ENCODE data around the gene TBKBP1.

TBKBP1 gene

GRCh38 chr17:47717979-47718621 is 24.1 kb downstream of the TBKBP1 start:
- Histone ChIP-seq H3K79me2 (ENCODE audit: insufficient read depth, low read length) (no peaks in the 10 kb centered on the region), H3K36me3 (ENCODE audit: insufficient read depth, low read length) (no peaks in the 10 kb centered on the region), H3K27me3 (ENCODE audit: insufficient read depth, low read length) (peaks cover 11% of the 10 kb centered on the region), H3K4me3 (ENCODE audit: low read depth, low read length, poor library complexity, severe bottlenecking) (no peak overlapping the region), H3K27ac (ENCODE audit: low read depth, low read length, poor library complexity, severe bottlenecking) (no peak overlapping the region), H2AFZ (ENCODE audit: low read length) (no peak overlapping the region), H3K9me3 (ENCODE audit: low read length) (no peaks in the 10 kb centered on the region), H4K20me1 (ENCODE audit: insufficient read depth, low read length) (no peaks in the 10 kb centered on the region), H3K4me1 (ENCODE audit: insufficient read depth, low read length, severe bottlenecking) (no peaks in the 10 kb centered on the region), H3F3A (ENCODE audit: insufficient read depth, low read length) (no peaks in the 10 kb centered on the region), H3K9ac (ENCODE audit: low read length) (no peak overlapping the region), H3K9me2 (ENCODE audit: low read depth, low read length) (no peaks in the 10 kb centered on the region), H3K4me2 (ENCODE audit: low read length) (no peak overlapping the region)
- TF ChIP-seq CTCF (IDR thresholded peaks at IDR 0.05; ENCODE audit: low read length) = no peak
- no peak for TF ChIP-seq EZH2 (IDR thresholded peaks at IDR 0.05; ENCODE audit: borderline replicate concordance, low read length)

DNA sequence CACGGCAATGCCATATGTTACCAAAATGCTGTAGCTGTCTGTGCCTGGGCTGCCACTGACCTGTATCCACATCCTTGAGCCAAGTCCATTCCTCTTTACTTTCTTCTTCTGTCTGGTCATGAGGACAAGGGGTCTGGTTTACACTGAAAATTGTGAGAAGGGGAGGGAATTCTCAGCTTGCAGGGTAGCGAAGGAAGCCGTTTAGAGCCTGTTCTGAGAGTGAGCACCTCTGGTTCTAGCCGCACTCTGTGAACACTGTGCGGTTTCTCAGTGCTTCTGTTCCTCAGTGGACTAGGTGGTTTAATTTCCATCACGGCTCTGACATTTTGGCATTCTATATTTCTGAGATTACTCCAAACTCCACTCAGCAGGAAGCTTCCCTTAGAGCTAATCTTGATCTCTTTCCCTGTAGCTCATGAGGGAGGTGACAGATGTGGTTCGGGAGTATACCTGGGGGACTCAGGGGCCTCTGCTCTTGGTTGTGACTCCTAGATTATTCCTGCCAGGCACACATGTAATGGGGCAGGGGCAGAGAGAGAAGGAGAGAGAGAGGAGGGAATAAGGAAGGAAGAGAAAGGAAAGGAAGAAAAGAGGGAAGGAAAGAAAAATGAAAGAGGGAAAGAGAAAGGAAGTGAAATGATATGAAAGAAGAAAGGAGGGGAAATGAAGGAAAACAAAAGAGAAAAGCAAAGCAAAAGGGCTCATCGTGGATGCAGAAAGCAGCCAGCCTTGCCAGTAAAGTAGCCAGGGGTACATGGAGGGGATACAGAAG is 24.9 kb downstream of the TBKBP1 start:
- Histone ChIP-seq H3K9me3 (ENCODE audit: low read length) (no peaks in the 10 kb centered on the region), H3K79me2 (ENCODE audit: insufficient read depth, low read length) (no peaks in the 10 kb centered on the region), H4K20me1 (ENCODE audit: insufficient read depth, low read length) (no peaks in the 10 kb centered on the region), H3K4me3 (ENCODE audit: low read depth, low read length, poor library complexity, severe bottlenecking) (no peak overlapping the region), H3K27me3 (ENCODE audit: insufficient read depth, low read length) (peaks cover 11% of the 10 kb centered on the region), H3K4me1 (ENCODE audit: insufficient read depth, low read length, severe bottlenecking) (no peaks in the 10 kb centered on the region), H3K4me2 (ENCODE audit: low read length) (no peak overlapping the region), H3K9ac (ENCODE audit: low read length) (no peak overlapping the region), H3F3A (ENCODE audit: insufficient read depth, low read length) (no peaks in the 10 kb centered on the region), H3K9me2 (ENCODE audit: low read depth, low read length) (no peaks in the 10 kb centered on the region), H2AFZ (ENCODE audit: low read length) (no peak overlapping the region), H3K36me3 (ENCODE audit: insufficient read depth, low read length) (no peaks in the 10 kb centered on the region), H3K27ac (ENCODE audit: low read depth, low read length, poor library complexity, severe bottlenecking) (no peak overlapping the region)
- no peak for TF ChIP-seq CTCF (IDR thresholded peaks at IDR 0.05; ENCODE audit: low read length)
- TF ChIP-seq EZH2 (IDR thresholded peaks at IDR 0.05; ENCODE audit: borderline replicate concordance, low read length) = no peak

- H3K4me2 ChIP-seq (ENCODE audit: low read length) = no peak overlapping the region
- no peak overlapping the region for H3K9ac ChIP-seq (ENCODE audit: low read length)
- no peaks in the 10 kb centered on the region for H3K36me3 ChIP-seq (ENCODE audit: insufficient read depth, low read length)
- TF ChIP-seq EZH2 (IDR thresholded peaks at IDR 0.05; ENCODE audit: borderline replicate concordance, low read length) (no peak), CTCF (IDR thresholded peaks at IDR 0.05; ENCODE audit: low read length) (no peak)
- no peaks in the 10 kb centered on the region for H3K9me2 ChIP-seq (ENCODE audit: low read depth, low read length)
- H4K20me1 ChIP-seq (ENCODE audit: insufficient read depth, low read length) = no peaks in the 10 kb centered on the region
- H3K27ac ChIP-seq (ENCODE audit: low read depth, low read length, poor library complexity, severe bottlenecking) = no peak overlapping the region
- H2AFZ ChIP-seq (ENCODE audit: low read length) = no peak overlapping the region
- H3K27me3 ChIP-seq (ENCODE audit: insufficient read depth, low read length) = peaks cover 14% of the 10 kb centered on the region
- no peaks in the 10 kb centered on the region for H3K9me3 ChIP-seq (ENCODE audit: low read length)
- H3F3A ChIP-seq (ENCODE audit: insufficient read depth, low read length) = no peaks in the 10 kb centered on the region
- no peaks in the 10 kb centered on the region for H3K79me2 ChIP-seq (ENCODE audit: insufficient read depth, low read length)
- H3K4me1 ChIP-seq (ENCODE audit: insufficient read depth, low read length, severe bottlenecking) = no peaks in the 10 kb centered on the region
- no peak overlapping the region for H3K4me3 ChIP-seq (ENCODE audit: low read depth, low read length, poor library complexity, severe bottlenecking)
Measured at GRCh38 chr17:47719411-47720152, 25.6 kb downstream of the TBKBP1 start.

All from OCI-LY1 (cell line).